Osteocyte (in vitro differentiated cells): Measurements from ENCODE around the gene AGT. TPM values are rescaled to one million over a fixed set of nuclear protein-coding genes. Genes with fewer than 3 reads are reported as not detected.

Experiments used
- DNase-seq: peaks from one replicate; pipeline ENCODE4 v3.0.0; 2021; ENCODE audit warnings: mixed read lengths; ENCODE audit not compliant: unreplicated experiment; ENCODE audit errors: extremely low spot score
- H3K27ac Mint-ChIP-seq: one replicate; pipeline ENCODE4 v1.8.0; 2021; ENCODE audit warnings: mild to moderate bottlenecking, mixed read lengths; ENCODE audit not compliant: unreplicated experiment
- H3K27me3 Mint-ChIP-seq: one replicate; pipeline ENCODE4 v1.8.0; 2021; ENCODE audit warnings: mixed read lengths; ENCODE audit not compliant: unreplicated experiment
- H3K36me3 Mint-ChIP-seq: one replicate; pipeline ENCODE4 v1.8.0; 2021; ENCODE audit warnings: mixed read lengths; ENCODE audit not compliant: unreplicated experiment
- H3K4me1 Mint-ChIP-seq: one replicate; pipeline ENCODE4 v1.8.0; 2021; ENCODE audit warnings: mixed read lengths; ENCODE audit not compliant: unreplicated experiment
- H3K4me3 Mint-ChIP-seq: one replicate; pipeline ENCODE4 v1.8.0; 2021; ENCODE audit warnings: mild to moderate bottlenecking, moderate library complexity, mixed read lengths; ENCODE audit not compliant: unreplicated experiment
- H3K9me3 Mint-ChIP-seq: one replicate; pipeline ENCODE4 v1.8.0; 2021; ENCODE audit warnings: mixed read lengths; ENCODE audit not compliant: unreplicated experiment
- CTCF ChIP-seq: fragments of 200-600 bp; sonication (generic); IDR thresholded peaks from 2 replicates; pipeline ENCODE4 v1.5.0; 2021; ENCODE audit warnings: antibody characterized with exemption, mild to moderate bottlenecking, moderate library complexity
- long read RNA-seq: library from polyadenylated mRNA; unstranded; transcript quantifications from one replicate; pipeline ENCODE4 v2.0.0, GENCODE V29; 2021
- total RNA-seq: library from RNA; stranded (reverse); gene quantifications from 2 replicates; pipeline ENCODE4 v1.2.1, GENCODE V29; 2021

The AGT gene
- 25.6 and 30.1 TPM in 2 replicates for total RNA-seq
- long read RNA-seq, transcript AGT-201 (5 exons, 2,291 nt): major isoform, 249 of 254 reads
- long read RNA-seq, partial matches to known transcripts: 5 of 254 reads
- long read RNA-seq, other reads (novel, unspliced or antisense): 0 of 254 reads

DNA sequence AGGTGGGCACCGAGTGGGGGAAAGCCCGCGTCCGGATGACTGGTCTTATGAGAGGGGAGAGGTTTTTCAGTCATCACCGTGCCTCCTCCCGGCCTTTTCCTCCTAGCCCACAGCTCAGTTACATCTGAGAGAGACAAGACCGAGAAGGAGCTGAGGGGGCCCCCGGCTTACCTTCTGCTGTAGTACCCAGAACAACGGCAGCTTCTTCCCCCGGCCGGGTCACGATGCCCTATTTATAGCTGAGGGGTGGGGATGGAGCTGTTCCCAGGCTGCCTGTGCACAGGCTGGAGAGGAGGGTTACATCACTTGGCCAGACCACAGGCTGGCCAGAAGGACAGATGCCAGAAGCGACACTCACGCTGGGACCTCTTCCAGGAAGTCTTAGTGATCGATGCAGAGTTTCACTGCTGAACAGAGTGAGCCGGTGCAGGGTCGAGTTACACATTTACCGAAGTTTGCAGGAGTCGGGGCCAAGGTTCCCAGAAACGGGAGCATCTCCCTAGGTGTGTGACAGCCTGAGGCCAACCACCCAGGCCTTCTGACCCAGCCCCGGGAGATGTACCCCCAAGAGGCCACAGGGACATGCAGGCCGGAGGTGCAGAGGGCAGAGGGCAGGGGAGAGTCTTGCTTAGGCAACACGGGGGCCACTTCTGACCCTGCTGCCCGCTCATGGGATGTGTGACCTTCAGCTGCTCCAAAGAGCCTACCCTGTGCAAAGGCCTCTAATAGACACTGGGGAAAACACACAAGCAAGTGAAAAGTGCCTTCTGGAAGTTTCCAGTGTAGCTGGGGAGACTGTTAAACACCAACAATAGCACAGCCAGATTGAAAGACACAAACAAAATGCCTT, at the start of gene AGT:
Gene AGT (minus strand): TSS at position 208 of the 850 bp plus-strand sequence. CDS start 3,299 bp downstream, outside the sequence.
- H3K4me1 Mint-ChIP-seq: peaks cover 15% of the 10 kb centered on the region
- no peaks in the 10 kb centered on the region for H3K27me3 Mint-ChIP-seq
- DNase-seq: no peak
- H3K4me3 Mint-ChIP-seq: no peak within 1 kb of the TSS
- H3K27ac Mint-ChIP-seq: peak within 1 kb of the TSS; percentile 51
- H3K36me3 Mint-ChIP-seq: no peaks in the 10 kb centered on the region
- peaks cover 3% of the 10 kb centered on the region for H3K9me3 Mint-ChIP-seq
- no peak for TF ChIP-seq CTCF

- H3K9me3 Mint-ChIP-seq: peaks cover 8% of the 10 kb centered on the region
- no peak for DNase-seq
- H3K4me1 Mint-ChIP-seq: no peaks in the 10 kb centered on the region
- no peak overlapping the region for H3K27ac Mint-ChIP-seq
- H3K4me3 Mint-ChIP-seq: no peak overlapping the region
- H3K27me3 Mint-ChIP-seq: peaks cover 16% of the 10 kb centered on the region
- H3K36me3 Mint-ChIP-seq: peaks cover 2% of the 10 kb centered on the region
- TF ChIP-seq CTCF: no peak
Measured at GRCh38 chr1:230761443-230762167, 47.7 kb upstream of the AGT start.

DNA sequence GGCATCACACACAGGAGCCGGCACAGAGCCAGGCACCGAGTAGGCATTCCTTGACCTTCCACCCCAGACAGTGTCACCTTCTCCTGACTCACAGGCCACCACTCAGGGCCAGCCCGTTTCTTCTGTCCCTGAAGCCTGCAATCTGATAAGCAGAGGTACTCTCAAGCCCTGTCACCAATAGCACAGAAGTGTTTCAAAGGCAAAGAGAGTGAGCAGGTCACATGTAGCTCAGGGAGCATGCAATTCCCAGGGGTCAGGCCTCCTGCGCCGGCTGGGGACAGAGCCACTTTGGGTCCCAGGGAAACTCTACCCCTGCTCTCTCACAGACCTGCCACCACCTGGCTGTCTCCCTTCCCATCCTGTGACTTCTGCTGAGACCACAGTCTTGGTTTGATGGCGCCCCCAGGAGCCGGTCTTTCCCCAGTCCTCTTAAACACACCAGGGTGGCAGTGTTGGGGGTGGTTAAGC, 46.5 kb upstream of the AGT start:
- no peaks in the 10 kb centered on the region for H3K4me1 Mint-ChIP-seq
- no peak for DNase-seq
- peaks cover 8% of the 10 kb centered on the region for H3K9me3 Mint-ChIP-seq
- no peak for TF ChIP-seq CTCF
- H3K36me3 Mint-ChIP-seq: peaks cover 2% of the 10 kb centered on the region
- H3K4me3 Mint-ChIP-seq: no peak overlapping the region
- peaks cover 16% of the 10 kb centered on the region for H3K27me3 Mint-ChIP-seq
- no peak overlapping the region for H3K27ac Mint-ChIP-seq

- H3K36me3 Mint-ChIP-seq: peaks cover 2% of the 10 kb centered on the region
- no peak for TF ChIP-seq CTCF
- no peak overlapping the region for H3K27ac Mint-ChIP-seq
Measured at GRCh38 chr1:230759369-230760065, 45.6 kb upstream of the AGT start.

More at GRCh38 chr1:230759369-230760065, 45.6 kb upstream of the AGT start:
- no peak for DNase-seq
- Mint-ChIP-seq H3K4me3 (no peak overlapping the region), H3K9me3 (peaks cover 6% of the 10 kb centered on the region), H3K27me3 (peaks cover 16% of the 10 kb centered on the region), H3K4me1 (peaks cover 4% of the 10 kb centered on the region)
